A673 (cell line): ENCODE measurements around the gene ITPRID2. TPM values are rescaled to one million over a fixed set of nuclear protein-coding genes. Genes with fewer than 3 reads are reported as not detected.
A peak's percentile ranks its signal among the peaks of the same experiment; 100 is the strongest.

Source experiments
- BruUV-seq: library from RNA; stranded (reverse); fragments of 400-500 nt; replicated peaks from 2 replicates; lab custom pipeline; 2021; lab: Mats Ljungman, UMichigan
- CTCF ChIA-PET: fragments of 300-600 bp; sonication (Branson Sonifier 250); formaldehyde crosslinking; loops from one replicate; lab custom pipeline; 2022; ENCODE audit warnings: antibody characterized with exemption; lab: Charles Lee
- POLR2A ChIA-PET: fragments of 300-600 bp; sonication (Branson Sonifier 250); formaldehyde crosslinking; loops from one replicate; lab custom pipeline; 2022; ENCODE audit warnings: antibody characterized with exemption; ENCODE audit not compliant: low non-redundant PET; lab: Charles Lee
- DNase-seq: peaks from one replicate; pipeline ENCODE4 v3.0.0-alpha.2; 2015; ENCODE audit warnings: low spot score
- H3K27ac ChIP-seq: fragments of 200-600 bp; sonication (generic); 2 replicates; pipeline ENCODE4 v1.5.1; 2016; ENCODE audit warnings: mixed run types, low read depth, mild to moderate bottlenecking, mixed read lengths, antibody characterized with exemption, low read length; ENCODE audit not compliant: poor library complexity, severe bottlenecking
- H3K27me3 ChIP-seq: fragments of 200-600 bp; sonication (generic); replicated peaks from 2 replicates; pipeline ENCODE4 v1.6.1; 2017; ENCODE audit warnings: mixed run types, low read depth, mild to moderate bottlenecking, mixed read lengths, antibody characterized with exemption, low read length; ENCODE audit not compliant: insufficient read depth, poor library complexity
- H3K36me3 ChIP-seq: fragments of 200-600 bp; sonication (generic); 2 replicates; pipeline ENCODE4 v1.6.1; 2016; ENCODE audit warnings: mixed run types, mild to moderate bottlenecking, mixed read lengths, antibody characterized with exemption, low read length; ENCODE audit not compliant: insufficient read depth, poor library complexity, severe bottlenecking
- H3K4me1 ChIP-seq: fragments of 200-600 bp; sonication (generic); 2 replicates; pipeline ENCODE4 v1.6.1; 2017; ENCODE audit warnings: mixed run types, mild to moderate bottlenecking, mixed read lengths, antibody characterized with exemption, low read length; ENCODE audit not compliant: insufficient read depth, poor library complexity, severe bottlenecking
- H3K4me3 ChIP-seq: fragments of 200-600 bp; sonication (generic); 2 replicates; pipeline ENCODE4 v1.5.1; 2016; ENCODE audit warnings: low read depth, mixed run types, mild to moderate bottlenecking, mixed read lengths, low read length; ENCODE audit not compliant: poor library complexity, severe bottlenecking
- H3K9me3 ChIP-seq: fragments of 200-600 bp; sonication (generic); 2 replicates; pipeline ENCODE4 v1.6.1; 2016; ENCODE audit warnings: mixed run types, low read depth, mild to moderate bottlenecking, mixed read lengths, antibody characterized with exemption, low read length; ENCODE audit not compliant: poor library complexity, severe bottlenecking
- EZH2 ChIP-seq: fragments of 200-600 bp; sonication (generic); IDR thresholded peaks from 2 replicates; pipeline ENCODE4 v1.6.1; 2017; ENCODE audit warnings: borderline replicate concordance, low read depth, mild to moderate bottlenecking, mixed read lengths, antibody characterized with exemption, low read length; ENCODE audit not compliant: poor library complexity, severe bottlenecking
- intact Hi-C: fragments of 100-400 bp; cut with micrococcal nuclease; formaldehyde crosslinking; loops from one replicate; pipeline ENCODE4 v1.10.0; 2022; ENCODE audit not compliant: unreplicated experiment
- total RNA-seq: library from RNA; stranded (reverse); gene quantifications from 2 replicates; pipeline ENCODE4 v1.2.3, GENCODE V29; 2021
- TF ChIP-seq, protein P1 (sequence below): fragments of 300-800, 200-600 bp; sonication (generic); conservative IDR thresholded peaks from 2 replicates; pipeline ENCODE4 v1.5.1; 2017; ENCODE audit warnings: low read depth, mild to moderate bottlenecking, antibody characterized with exemption, low read length, moderate library complexity, mixed read lengths

ITPRID2 gene
- total RNA-seq, 1 experiment from 2014 or later: 141 TPM

DNA sequence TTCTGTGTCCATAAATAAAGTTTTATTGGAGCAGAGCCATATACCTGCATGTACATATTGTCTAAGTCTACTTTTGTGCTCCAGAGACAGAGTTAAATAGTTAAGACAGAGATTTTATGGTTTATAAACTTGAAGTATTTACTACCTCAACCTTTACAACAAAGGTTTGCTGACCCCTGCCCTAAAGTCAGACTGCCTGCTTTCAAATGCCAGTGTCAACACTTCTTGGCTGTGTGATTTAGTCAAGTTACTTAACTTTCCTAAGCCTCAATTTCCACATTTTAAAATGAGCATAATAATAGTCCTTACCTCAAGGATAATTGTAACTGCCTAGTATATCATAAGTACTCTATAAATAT, 44.4 kb upstream of the ITPRID2 start:
- TF ChIP-seq, protein P1, sequence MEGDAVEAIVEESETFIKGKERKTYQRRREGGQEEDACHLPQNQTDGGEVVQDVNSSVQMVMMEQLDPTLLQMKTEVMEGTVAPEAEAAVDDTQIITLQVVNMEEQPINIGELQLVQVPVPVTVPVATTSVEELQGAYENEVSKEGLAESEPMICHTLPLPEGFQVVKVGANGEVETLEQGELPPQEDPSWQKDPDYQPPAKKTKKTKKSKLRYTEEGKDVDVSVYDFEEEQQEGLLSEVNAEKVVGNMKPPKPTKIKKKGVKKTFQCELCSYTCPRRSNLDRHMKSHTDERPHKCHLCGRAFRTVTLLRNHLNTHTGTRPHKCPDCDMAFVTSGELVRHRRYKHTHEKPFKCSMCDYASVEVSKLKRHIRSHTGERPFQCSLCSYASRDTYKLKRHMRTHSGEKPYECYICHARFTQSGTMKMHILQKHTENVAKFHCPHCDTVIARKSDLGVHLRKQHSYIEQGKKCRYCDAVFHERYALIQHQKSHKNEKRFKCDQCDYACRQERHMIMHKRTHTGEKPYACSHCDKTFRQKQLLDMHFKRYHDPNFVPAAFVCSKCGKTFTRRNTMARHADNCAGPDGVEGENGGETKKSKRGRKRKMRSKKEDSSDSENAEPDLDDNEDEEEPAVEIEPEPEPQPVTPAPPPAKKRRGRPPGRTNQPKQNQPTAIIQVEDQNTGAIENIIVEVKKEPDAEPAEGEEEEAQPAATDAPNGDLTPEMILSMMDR: no peak
- TF ChIP-seq EZH2: no peak
- CTCF ChIA-PET: no interaction called here
- intact Hi-C loops: no loop called here
- Histone ChIP-seq H3K27me3 (no peaks in the 10 kb centered on the region), H3K4me3 (no peak overlapping the region), H3K27ac (no peak overlapping the region), H3K4me1 (peaks cover 36% of the 10 kb centered on the region), H3K36me3 (no peaks in the 10 kb centered on the region), H3K9me3 (no peaks in the 10 kb centered on the region)
- POLR2A ChIA-PET: no interaction called here
- BruUV-seq: no TSS peak
- DNase-seq: no peak

DNA sequence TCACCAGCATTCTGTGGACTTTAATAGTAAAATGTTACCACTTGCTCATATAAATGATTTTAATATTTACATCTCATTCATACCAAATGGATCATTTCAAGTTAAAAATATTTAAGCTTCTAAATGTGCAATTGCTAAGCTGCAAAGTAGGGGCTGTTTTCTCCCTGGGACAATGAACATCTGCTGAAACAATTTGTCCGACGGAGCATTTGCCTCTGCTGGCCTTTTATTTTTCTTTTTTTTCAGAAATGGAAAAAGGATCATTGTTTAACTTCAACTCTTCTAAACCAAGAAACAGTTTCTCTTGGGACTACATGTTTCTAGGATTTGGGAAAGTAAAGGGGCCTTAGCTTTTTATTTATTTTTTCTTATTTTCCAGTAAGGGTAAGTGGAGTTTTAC, 43.8 kb upstream of the ITPRID2 start:
- ChIA-PET POLR2A (no interaction called here), CTCF (no interaction called here)
- no peak for DNase-seq
- intact Hi-C loops: no loop called here
- H3K4me1 ChIP-seq: peaks cover 36% of the 10 kb centered on the region
- H3K9me3 ChIP-seq: no peaks in the 10 kb centered on the region
- no peaks in the 10 kb centered on the region for H3K27me3 ChIP-seq
- H3K36me3 ChIP-seq: no peaks in the 10 kb centered on the region
- no peak overlapping the region for H3K27ac ChIP-seq
- TF ChIP-seq, protein P1: no peak
- TF ChIP-seq EZH2: no peak
- no TSS peak for BruUV-seq
- H3K4me3 ChIP-seq: no peak overlapping the region

DNA sequence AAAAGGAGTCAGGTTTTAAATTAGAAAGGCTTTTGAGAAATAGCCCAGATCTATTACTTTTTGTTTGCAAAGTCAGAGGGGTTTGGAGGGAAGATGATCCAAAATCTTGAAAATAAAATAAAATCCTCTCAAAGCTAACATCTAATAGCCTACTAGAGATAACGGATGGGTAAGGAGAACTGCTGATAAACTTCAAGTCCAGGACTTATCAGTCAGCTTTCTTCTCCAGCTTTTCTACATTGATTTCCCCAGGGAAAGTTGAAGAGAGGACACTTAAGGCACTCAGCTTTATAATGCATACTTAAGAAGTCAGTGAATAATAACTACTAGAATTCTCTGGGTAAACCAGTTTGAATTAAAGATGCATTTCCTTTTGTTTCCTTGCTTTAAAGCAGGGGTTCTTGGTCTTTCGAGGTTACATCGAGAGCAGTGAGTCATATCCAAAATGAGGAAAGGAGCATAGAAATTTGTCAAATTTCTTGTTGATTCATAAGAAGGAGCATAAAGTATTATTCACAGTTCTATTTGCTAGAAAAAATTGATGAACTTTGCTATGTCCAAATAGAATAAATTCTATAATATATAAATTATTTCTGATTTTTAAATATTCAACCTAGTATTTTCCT, 43.2 kb upstream of the ITPRID2 start:
- ChIA-PET CTCF (no interaction called here), POLR2A (no interaction called here)
- no peaks in the 10 kb centered on the region for H3K27me3 ChIP-seq
- H3K4me1 ChIP-seq: peaks cover 36% of the 10 kb centered on the region
- no TSS peak for BruUV-seq
- H3K36me3 ChIP-seq: no peaks in the 10 kb centered on the region
- no peak overlapping the region for H3K27ac ChIP-seq
- no peaks in the 10 kb centered on the region for H3K9me3 ChIP-seq
- peak; percentile 81 for DNase-seq
- intact Hi-C loops: no loop called here
- no peak overlapping the region for H3K4me3 ChIP-seq
- no peak for TF ChIP-seq EZH2
- TF ChIP-seq, protein P1: no peak
